ENCODE measurements around the gene METTL17. TPM values are rescaled to one million over a fixed set of nuclear protein-coding genes. Genes with fewer than 3 reads are reported as not detected.
A peak's percentile ranks its signal among the peaks of the same experiment; 100 is the strongest.

The METTL17 gene
- total RNA-seq, 1 donor from 2014 or later: 62.2 TPM

GRCh38 chr14:21026274-21026987 lies 36.7 kb downstream of the METTL17 start:
- H3K36me3 ChIP-seq: peaks cover 8% of the 10 kb centered on the region
- TF ChIP-seq CTCF (IDR thresholded peaks at IDR 0.05): no peak
- H3K4me1 ChIP-seq: peaks cover 11% of the 10 kb centered on the region
- intact Hi-C loops (cut with DNase I): no loop called here
- no peaks in the 10 kb centered on the region for H3K9me3 ChIP-seq
- DNase-seq (no peak), ATAC-seq (no peak)
- peak overlapping the region; percentile 85 for H3K27ac ChIP-seq
- H3K27me3 ChIP-seq (ENCODE audit: low read depth): no peaks in the 10 kb centered on the region
- H3K4me3 ChIP-seq: no peak overlapping the region

DNA sequence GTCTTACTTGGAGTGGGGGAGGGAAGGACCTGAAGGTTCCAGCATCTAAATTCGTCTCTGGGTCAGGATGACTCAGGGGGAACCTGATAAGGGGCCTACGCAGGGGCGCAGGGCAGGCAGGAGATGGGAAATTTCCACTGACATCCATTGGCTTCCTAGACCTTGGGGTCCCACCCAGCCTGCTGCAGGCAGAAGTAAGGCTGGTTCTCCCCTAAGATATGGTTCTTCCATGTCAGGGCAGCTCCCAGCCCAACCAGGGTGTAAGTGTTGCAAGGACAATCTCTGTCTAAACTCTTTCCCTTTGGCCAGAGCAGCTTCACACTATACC lies 37.2 kb downstream of the METTL17 start:
- Histone ChIP-seq H3K4me1 (peaks cover 11% of the 10 kb centered on the region), H3K9me3 (no peaks in the 10 kb centered on the region), H3K4me3 (no peak overlapping the region), H3K27me3 (ENCODE audit: low read depth) (no peaks in the 10 kb centered on the region), H3K36me3 (peaks cover 3% of the 10 kb centered on the region), H3K27ac (peak overlapping the region; percentile 85)
- DNase-seq: no peak
- TF ChIP-seq CTCF (IDR thresholded peaks at IDR 0.05): no peak
- no peak for ATAC-seq
- intact Hi-C loops (cut with DNase I): no loop called here

GRCh38 chr14:21029917-21030316 lies 40.1 kb downstream of the METTL17 start, which contains the start of gene TPPP2:
TSS of gene TPPP2 (plus strand) at chr14:21030217. CDS start at chr14:21030582, 365 bp downstream.
- ATAC-seq (no peak), DNase-seq (no peak)
- Histone ChIP-seq H3K27ac (no peak within 1 kb of the TSS), H3K9me3 (no peaks in the 10 kb centered on the region), H3K27me3 (ENCODE audit: low read depth) (no peaks in the 10 kb centered on the region), H3K36me3 (no peaks in the 10 kb centered on the region), H3K4me3 (no peak within 1 kb of the TSS), H3K4me1 (no peaks in the 10 kb centered on the region)
- intact Hi-C loops (cut with DNase I): no loop called here
- TF ChIP-seq CTCF (IDR thresholded peaks at IDR 0.05): no peak

GRCh38 chr14:21030531-21030930 lies 40.8 kb downstream of the METTL17 start:
- DNase-seq (no peak), ATAC-seq (no peak)
- Histone ChIP-seq H3K36me3 (no peaks in the 10 kb centered on the region), H3K27ac (no peak overlapping the region), H3K4me1 (no peaks in the 10 kb centered on the region), H3K27me3 (ENCODE audit: low read depth) (no peaks in the 10 kb centered on the region), H3K9me3 (no peaks in the 10 kb centered on the region), H3K4me3 (no peak overlapping the region)
- TF ChIP-seq CTCF (IDR thresholded peaks at IDR 0.05): no peak
- intact Hi-C loops (cut with DNase I): no loop called here

DNA sequence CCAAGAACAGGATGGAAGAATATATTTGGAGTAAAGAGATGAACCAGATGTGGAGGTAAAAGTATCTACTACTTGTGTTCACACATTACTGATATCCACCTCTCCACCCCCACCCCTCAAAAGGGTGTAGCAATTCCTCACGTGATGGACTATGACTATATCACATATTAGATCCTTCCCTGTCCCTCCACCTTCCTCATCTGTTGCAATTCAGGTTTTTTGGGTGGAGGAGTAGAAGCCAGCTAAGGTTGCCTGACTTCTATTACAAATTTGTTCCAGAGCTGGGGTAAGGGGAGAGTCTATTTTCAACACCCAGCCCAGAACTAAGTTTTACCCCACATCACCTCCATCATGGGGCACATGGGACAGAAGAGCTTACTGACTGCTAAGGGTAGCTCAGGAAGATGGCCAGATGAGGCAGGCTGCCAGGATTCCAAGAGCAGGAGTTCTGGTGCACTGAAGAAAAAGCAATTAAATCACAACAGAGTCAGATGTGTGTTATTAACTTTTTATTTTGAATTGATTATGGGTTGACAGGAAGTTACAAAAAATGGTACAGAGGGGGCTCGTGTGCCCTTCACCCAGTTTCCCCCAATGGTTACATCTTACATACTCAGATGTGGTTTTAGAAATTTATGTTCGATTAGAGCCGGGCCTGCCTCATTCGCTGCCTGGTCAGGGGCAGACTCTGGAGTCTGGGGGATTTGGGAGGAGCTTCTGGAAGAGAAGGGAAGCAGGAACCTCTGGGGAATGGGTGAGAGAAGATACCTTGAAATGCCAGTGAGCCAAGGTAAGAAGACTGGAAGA lies 42.7 kb downstream of the METTL17 start:
- H3K27ac ChIP-seq: no peak overlapping the region
- no peaks in the 10 kb centered on the region for H3K9me3 ChIP-seq
- no peaks in the 10 kb centered on the region for H3K27me3 ChIP-seq (ENCODE audit: low read depth)
- intact Hi-C loops (cut with DNase I): no loop called here
- no peak for TF ChIP-seq CTCF (IDR thresholded peaks at IDR 0.05)
- no peaks in the 10 kb centered on the region for H3K4me1 ChIP-seq
- DNase-seq (no peak), ATAC-seq (no peak)
- H3K36me3 ChIP-seq: no peaks in the 10 kb centered on the region
- no peak overlapping the region for H3K4me3 ChIP-seq

All from lower lobe of right lung (tissue), 2 donors.